Activated CD8-positive, alpha-beta memory T cell treated with anti-CD3 and anti-CD28 coated beads for 36 hours (primary cell): ENCODE measurements around the gene GTSF1L. TPM values are rescaled to one million over a fixed set of nuclear protein-coding genes. Genes with fewer than 3 reads are reported as not detected.

Experiments used
- CTCF ChIA-PET: fragments of 350-600 bp; sonication (Branson Sonifier 250); formaldehyde crosslinking; loops from one replicate; lab custom pipeline; 2021; ENCODE audit warnings: antibody characterized with exemption; lab: Charles Lee
- POLR2A ChIA-PET: fragments of 350-600 bp; sonication (Branson Sonifier 250); formaldehyde crosslinking; loops from one replicate; lab custom pipeline; 2021; ENCODE audit warnings: antibody characterized with exemption; lab: Charles Lee
- total RNA-seq, 2 experiments: library from RNA; stranded (reverse); gene quantifications; one replicate each; pipeline ENCODE4 v1.2.3, GENCODE V29; 2021

GTSF1L gene
- total RNA-seq, 2 experiments from 2014 or later = not detected

DNA sequence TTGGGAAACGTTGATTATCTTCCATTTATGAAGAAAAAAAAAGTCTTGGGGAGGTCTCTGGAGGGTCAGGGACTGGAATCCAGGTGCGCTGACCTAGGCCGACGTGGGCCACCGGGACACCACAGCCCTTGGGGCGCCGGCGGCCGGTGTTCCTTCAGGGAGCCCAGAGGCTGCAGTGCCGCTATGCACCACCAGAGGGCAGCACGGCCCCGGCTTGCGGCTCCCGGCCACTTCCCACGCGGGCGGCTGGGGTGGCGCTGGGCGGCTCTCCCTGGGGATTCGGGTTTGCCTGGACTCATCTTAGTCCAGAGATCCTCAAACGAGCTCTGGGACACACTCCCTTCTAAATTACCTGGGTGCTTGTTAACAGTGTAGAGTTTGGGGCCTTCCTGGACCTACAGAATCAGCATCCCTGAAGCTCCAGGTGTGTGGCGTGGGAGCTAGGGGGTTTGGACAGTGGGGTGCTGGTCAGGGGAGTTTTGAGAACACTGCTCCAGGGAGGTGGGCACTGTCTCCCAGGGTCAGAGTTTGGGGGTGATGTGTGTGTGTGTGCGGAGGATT, 23.0 kb upstream of the GTSF1L start:
- POLR2A ChIA-PET = no interaction called here
- CTCF ChIA-PET = interaction anchor here (0.7 to 4.3 kb wide), 25 partner anchors 10 to 337 kb away, joined by 3 to 42 read pairs (median 4); no protein-coding TSS in a partner anchor

DNA sequence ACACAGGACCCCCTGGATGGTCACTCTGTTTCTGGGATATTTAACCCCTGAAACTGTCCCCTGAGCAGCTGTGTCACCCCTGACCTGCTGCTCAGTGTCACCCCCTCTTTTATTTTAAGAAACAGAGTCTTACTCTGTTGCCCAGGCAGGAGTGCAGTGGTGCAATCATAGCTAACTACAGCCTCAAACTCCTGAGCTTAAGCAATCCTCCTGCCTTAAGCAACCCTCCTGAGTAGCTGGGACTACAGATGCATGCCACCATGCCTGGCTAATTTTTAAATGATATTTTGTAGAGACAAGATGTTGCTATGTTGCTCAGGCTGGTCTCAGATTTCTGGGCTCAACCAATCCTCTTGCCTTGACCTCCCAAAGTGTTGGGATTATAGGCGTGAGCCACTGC, 21.5 kb upstream of the GTSF1L start:
- ChIA-PET POLR2A (no interaction called here), CTCF (interaction anchor here (0.7 to 4.3 kb wide), 5 partner anchors 9 to 346 kb away, joined by 3 to 42 read pairs (median 4); no protein-coding TSS in a partner anchor)

DNA sequence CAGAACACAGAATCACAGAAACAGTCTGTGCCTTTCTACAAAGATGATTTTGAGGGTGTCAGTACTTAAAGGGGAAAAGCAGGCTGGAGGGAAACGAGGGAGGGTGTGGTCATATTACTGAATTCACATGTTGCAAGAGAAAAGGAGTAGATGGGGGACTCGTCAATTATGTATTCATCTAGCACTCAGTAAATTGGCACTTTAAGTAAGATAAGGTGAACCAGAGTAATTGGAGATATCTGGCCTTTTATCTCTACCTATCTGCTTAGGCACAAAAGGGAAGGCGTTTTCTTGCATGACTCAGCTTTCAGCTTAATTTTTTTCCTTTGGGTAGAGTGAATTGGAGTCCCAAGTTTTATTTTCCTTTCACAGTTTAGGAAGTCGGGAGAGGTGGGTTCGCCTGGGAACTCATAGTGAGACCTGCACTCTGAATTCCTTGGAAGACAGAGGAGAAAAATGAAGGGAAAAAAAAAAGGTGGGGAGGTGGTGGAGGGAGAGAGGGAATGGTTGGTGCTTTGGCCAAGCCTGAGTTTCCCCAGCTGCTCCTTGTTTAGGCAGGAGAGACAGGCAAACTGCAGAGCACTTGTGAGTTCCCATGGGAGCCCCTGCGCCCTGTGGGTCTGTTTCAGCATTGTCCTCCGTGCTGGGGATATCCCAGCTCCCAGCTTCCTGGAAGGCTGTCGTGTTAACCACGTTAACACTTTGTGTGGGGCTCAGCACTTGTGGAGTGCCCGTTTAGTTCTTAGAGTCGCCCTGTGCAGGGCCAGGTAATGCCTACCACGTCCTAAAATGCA, 19.7 kb upstream of the GTSF1L start:
- ChIA-PET POLR2A (no interaction called here), CTCF (interaction anchor here (0.7 kb wide), 1 partner anchor 330 kb away, joined by 3 read pairs; no protein-coding TSS in a partner anchor)

DNA sequence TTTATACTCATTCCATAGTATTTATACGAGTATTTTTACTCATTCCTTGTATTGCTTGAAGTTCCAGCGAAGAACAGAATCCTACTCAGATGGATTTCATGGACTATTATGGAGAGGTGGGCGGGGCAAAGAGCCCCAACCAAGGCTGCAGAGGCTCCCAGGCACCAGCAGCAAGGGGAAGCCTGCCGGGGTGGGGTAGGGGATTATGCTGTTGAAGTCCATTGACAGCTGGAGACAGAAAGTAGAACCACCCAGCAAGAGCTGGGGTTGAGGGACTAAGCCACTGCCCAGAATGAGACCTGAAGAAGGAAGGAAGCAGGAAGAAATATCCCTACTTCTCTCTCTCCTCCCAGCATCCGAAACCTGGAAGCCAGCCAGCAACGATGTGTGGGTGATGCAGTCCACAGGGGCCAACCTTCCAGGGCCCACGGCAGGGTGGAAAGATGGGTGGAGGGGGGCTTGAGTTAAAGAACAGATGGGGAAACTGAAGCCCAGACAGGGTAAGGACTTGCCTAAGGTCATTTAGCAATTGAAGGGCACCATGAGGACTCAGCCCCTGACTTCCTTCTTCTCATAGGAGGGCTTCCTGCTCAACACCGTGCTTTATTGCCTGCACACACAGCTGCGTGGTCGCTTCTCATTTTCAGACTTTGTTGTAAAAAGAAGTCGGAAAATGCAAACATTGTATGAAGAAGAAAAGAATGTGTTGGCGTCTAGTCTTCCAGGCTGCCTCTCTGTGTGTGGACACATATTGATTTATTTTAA, 18.3 kb upstream of the GTSF1L start:
- CTCF ChIA-PET = no interaction called here
- POLR2A ChIA-PET = no interaction called here

DNA sequence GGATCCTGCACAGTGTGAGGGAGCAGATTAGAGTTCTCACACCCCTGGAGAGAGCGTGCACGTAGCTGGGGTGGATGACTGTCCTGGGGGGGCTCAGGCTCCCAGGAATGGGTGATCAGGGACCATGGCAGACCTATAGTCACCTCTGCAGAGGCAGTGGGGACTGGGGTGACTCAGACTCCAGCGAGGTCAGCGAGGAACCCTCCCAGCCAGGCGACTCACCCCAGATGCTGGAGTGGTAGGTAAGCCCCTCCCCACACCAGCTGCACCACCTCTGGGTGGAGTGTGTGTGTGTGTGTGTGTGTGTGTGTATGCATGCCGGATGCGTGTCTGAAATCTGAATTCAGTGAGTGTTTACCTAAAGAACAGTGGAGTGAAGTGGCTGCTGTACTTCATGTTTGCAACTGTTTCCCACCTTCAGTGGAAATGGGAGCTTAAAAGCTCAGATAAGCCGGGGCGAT, 17.4 kb upstream of the GTSF1L start:
- ChIA-PET CTCF (no interaction called here), POLR2A (no interaction called here)

DNA sequence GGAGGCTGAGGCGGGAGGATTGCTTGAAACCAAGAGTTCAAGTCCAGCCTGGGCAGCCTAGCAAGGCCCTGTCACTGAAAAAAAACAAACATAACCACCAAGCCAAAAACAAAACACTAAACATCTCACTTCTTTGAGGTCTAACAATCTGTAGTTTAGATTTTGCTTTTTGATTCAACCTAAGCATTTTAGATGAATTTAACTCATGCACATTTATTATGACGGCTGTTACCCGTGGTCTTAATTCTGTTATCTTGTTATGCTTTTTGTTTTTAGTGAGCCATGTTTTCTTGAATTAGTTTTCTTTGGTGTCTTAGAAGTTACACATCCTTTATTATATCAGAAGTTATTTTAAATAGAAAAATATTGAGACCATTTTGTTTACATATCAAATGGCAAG, 13.8 kb upstream of the GTSF1L start:
- CTCF ChIA-PET = no interaction called here
- POLR2A ChIA-PET = interaction anchor here (0.7 kb wide), 2 partner anchors 11 to 345 kb away, joined by 4 to 6 read pairs; no protein-coding TSS in a partner anchor

DNA sequence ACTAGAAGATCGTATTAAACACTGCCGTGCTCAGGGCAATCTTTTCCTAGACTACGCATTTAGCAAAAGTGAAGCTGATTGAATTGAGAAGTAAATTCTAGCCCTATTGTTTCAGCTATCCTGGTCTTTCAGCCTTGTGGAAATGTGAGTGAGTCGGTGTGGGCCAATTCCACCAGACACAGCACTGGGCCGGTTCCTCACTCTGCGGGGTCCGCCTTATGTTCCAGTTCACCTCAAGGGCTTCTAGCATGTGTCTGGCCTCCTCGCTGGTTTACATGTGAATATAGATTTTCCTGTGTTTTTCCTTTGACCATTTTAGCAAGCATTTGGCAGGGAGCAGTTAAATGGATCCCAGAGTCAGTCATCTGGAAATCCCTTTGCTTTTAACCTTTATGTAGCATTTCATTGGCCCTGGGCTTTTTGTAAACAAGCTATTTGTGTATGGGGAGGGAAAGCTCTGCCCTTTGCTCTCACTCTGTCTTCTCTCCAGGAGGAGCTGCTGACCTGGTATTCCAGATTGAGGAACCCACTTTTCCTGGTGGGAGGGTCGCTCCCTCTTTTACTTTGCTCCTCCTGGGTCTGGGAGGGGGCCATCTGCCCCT, 12.4 kb upstream of the GTSF1L start:
- ChIA-PET POLR2A (no interaction called here), CTCF (interaction anchor here (1.0 kb wide), 1 partner anchor 10 kb away, joined by 4 read pairs; no protein-coding TSS in a partner anchor)

DNA sequence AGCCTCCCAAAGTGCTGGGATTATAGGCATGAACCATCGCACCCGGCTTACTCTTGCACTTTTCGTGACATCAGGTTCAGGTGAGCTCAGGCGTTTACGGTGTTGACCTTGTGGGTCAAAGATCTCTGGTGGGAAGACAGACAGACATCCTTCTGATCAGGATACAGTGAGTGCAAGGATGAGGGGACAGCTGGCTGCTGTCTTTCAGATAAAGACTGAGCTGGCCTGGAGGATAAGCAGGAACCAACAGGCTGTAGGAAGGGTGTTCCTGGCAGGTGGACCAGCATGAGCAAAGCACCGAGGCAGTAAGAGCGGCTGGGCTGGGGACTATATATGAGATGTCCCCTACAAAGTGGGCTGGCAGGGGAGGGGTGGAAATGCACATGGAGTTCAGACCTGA, 11.1 kb upstream of the GTSF1L start:
- ChIA-PET CTCF (interaction anchor here (3.2 kb wide), 1 partner anchor 12 kb away, joined by 23 read pairs; no protein-coding TSS in a partner anchor), POLR2A (interaction anchor here (0.5 to 0.7 kb wide), 3 partner anchors 70 to 286 kb away, joined by 3 to 5 read pairs (median 4); no protein-coding TSS in a partner anchor)

DNA sequence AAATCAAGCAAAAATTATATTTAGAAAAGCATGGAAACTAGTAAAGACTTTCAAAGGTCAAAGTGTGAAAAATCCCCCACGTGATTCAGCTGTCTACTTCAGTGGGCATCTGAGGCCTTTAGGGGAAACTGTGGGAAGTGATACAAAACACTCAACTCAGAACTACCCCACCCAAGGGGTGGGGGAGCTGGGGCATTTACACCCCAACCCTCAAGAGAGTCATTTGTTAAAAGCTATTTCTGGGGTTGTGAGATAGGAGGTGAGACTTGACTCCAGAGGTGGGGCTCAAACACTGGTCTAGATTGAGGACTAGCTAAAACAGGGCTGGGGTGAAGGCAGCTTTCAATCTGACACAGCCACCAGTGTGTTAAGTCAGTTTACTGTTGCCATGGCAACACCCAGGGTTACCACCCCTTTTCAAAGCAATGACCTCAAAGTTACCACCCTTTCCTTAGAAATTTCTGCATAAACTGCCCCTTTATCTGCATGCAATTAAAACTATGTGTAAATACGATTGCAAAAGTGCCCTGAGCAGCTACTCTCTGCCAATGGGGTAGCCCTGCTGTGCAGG, 9.9 kb upstream of the GTSF1L start:
- ChIA-PET CTCF (interaction anchor here (1.3 to 3.2 kb wide), 3 partner anchors 13 to 344 kb away, joined by 5 to 23 read pairs (median 5); no protein-coding TSS in a partner anchor), POLR2A (interaction anchor here (0.6 kb wide), 1 partner anchor 39 kb away, joined by 4 read pairs; no protein-coding TSS in a partner anchor)

DNA sequence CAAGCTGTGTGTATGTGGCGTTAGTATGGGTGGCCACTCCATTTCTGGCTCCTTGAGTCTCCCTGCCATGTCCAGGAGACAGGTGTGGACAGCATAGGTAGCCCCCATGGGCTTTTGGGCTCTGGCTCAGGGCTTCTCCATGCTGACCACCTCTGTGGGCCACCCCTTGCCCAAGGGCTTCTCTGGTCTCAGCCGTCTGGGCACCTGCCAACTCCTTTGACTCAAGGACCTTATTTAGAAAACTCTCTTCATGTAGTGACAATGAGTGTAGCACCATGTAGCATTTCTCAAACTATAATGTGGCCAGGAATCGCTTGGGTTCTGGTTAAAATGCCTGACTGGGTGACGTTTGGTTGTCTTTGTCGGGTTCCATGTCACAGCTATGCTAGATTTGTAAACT, 5.1 kb upstream of the GTSF1L start:
- ChIA-PET POLR2A (no interaction called here), CTCF (interaction anchor here (1.4 kb wide), 1 partner anchor 18 kb away, joined by 3 read pairs; no protein-coding TSS in a partner anchor)

DNA sequence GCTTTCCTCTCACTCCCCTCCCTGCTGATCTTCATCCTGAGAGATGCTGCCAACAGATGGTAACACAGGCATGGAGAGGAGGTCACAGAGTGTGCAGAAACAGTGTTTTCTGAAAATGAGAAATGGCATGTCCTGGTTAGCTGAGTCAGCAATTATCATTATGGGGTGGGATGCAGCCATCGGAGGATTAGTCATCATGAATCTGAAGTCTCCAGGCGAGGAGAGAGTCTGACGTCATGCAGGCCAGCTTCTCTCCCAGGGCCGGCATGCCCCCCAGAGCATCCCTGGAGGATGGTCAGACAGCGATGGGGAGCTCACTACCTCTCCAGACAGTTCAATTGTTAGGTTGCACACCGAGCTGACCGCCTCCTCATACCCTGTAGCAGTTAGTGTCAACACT, 4.7 kb upstream of the GTSF1L start:
- ChIA-PET POLR2A (no interaction called here), CTCF (interaction anchor here (0.9 to 1.4 kb wide), 2 partner anchors 10 to 18 kb away, joined by 3 read pairs; no protein-coding TSS in a partner anchor)

DNA sequence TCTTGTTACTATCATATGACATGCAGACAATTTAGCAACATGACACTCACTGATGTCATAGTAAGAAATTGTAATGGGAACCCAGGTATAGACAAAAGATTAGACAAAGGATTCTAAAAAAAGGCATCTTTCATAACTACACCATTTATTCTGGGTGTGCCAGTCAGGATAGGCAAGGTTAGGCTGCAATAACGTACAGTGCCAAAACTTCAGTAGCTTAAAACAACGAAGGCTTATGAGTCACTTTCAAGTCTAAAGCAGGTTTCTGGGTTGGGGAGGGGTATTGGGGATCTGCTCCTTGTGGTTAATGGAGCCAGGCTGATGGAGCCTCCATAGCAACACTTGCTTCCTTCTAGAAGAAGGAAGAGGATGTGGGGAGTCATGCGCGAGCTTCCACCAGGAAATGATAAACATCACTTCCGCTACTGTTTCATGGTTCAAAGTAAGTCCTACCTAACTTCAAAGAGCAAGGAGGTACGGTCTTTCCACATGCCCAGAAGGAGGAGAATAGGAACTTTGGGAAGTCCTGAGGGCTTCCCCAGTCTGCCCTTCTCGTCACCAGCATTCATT, 2.0 kb upstream of the GTSF1L start:
- ChIA-PET POLR2A (interaction anchor here (0.6 kb wide), 1 partner anchor 31 kb away, joined by 7 read pairs; no protein-coding TSS in a partner anchor), CTCF (no interaction called here)

DNA sequence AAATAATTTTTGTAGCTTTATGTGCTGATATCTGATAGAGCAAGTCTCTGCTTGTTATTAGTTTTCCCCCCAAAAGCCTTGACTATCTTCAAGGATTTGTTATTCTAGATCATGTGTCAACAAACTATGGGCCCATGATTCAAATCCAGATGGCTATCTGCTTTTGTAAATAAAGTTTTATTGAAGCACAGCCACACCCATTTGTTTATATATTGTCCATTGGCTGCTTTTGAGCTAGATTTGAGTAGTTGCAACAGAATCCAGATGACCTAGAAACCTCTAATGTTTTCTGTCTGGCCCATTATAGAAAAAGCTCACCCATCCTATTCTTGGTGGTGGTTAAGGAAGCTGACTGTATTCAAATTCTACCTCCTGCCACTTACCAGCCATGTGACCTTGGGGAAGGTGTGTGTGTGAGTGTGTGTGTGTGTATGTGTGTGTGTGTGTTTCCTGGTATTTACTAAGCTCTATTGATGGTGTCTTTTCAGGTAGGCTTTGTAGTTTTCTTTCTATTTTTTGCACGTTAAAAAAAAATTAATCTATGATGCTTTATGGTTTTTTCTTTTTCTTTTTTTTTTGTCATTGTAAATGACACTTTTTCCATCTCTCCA, 1.3 kb upstream of the GTSF1L start:
- POLR2A ChIA-PET = interaction anchor here (0.6 kb wide), 1 partner anchor 30 kb away, joined by 7 read pairs; no protein-coding TSS in a partner anchor
- CTCF ChIA-PET = no interaction called here

DNA sequence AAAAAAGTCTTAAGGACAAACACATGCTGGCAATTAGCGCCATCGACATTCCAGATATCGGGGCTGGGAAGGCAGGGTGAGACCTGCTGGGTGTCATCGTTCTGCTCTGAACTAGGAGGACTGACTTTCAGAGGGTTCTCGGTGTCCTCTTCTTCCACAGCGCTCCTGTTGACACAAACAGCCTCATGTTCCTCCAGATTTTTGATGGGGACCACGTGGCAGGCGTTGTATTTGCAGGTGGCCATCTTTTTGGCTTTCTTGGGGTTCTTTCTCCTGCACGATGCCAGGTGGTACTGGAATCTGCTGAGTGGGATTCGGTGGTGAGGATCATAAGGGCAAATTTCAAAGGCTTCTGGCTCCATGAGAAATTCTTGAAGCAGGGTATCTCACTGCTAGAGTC, 469 bp downstream of the GTSF1L start:
- CTCF ChIA-PET = no interaction called here
- POLR2A ChIA-PET = no interaction called here

DNA sequence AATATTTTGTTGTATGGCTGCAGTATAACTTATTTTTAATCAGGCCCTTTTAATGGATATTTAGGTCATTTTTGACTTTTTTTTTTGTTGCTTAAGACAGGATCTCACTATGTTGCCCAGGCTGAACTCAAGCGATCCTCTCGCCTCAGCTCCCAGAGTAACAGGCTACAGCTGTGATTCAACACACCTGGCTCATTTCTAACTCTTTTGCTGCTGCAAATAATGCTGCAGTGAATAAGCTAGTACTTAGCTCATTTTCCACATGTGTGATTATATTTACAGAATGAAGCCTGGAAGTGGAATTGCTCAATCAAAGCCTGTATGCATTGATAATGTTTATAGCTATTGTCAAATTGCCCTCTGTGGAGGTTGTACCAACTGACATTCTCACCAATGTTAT, 1.1 kb downstream of the GTSF1L start:
- ChIA-PET POLR2A (interaction anchor here (0.5 kb wide), 1 partner anchor 55 kb away, joined by 3 read pairs; no protein-coding TSS in a partner anchor), CTCF (no interaction called here)

DNA sequence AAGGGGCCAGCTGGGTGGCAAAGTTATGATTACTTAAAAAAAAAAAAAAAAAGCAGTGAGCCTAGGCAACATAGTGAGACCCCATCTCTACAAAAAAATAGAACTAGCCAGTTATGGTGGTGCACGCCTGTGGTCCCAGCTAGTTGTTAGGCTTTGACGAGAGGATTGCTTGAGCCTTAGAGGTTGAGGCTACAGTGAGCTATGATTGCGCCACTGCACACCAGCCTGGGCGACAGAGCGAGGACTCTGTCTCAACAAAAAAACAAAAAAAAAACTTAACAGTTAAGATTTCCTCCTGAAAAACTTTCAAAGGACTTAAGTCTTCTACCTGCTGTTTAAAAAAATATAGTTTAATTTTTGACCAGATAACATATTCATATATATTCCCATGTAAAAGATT, 2.4 kb downstream of the GTSF1L start:
- ChIA-PET CTCF (no interaction called here), POLR2A (no interaction called here)

DNA sequence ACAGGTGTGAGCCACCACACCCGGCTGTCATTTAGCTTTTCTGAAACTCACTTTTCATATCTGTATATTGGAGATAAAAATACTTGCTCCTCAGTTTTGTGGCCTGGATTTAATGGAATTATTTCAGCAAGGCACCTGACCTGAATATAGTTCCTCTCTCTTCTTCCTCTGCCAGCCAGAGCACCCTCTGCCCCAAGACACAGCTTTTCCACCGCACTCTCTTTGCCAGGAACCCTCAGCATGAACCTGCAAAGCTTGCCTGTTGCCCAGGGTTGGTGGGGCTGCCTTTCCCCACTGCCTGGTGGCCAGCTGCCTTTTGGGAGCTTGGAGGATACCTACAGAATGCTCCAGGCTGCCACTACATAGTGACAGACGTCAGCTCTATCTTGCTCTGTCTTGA, 3.1 kb downstream of the GTSF1L start:
- CTCF ChIA-PET = no interaction called here
- POLR2A ChIA-PET = no interaction called here

DNA sequence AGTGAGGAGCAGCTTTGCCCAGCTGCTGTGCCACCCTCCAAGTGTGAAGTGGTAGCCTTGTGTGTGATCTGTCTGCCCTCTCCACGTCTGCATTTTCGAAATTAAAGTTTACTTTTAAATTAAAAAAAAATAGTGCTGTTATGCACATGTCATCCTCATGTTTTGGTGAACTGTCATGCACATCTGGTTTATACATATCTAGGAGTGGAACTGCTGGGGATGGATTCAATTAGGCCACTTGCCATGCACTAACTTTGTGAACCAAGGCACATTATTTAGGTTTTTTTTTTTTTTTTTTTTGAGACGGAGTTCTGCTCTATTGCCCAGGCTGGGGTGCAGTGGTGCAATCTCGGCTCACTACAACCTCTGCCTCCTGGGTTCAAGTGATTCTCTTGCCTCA, 3.6 kb downstream of the GTSF1L start:
- ChIA-PET POLR2A (no interaction called here), CTCF (no interaction called here)
